Measurements from ENCODE around the gene PTPRA. TPM values are rescaled to one million over a fixed set of nuclear protein-coding genes. Genes with fewer than 3 reads are reported as not detected.

Gene PTPRA
- total and polyA plus RNA-seq, 9 of the 15 experiments (the other 6 are each of a cell fraction or from before 2014, with no cell fraction given), result 3.4 to 80.5 (median 28.0) TPM

- TF ChIP-seq PKNOX1 (IDR thresholded peaks at IDR 0.05) (peak; percentile 17; the same call in 1 of the 2 replicates), HDAC6 (IDR thresholded peaks at IDR 0.05; ENCODE audit: low read depth, low read length) (no peak), ETV1 (tag; conservative IDR thresholded peaks at IDR 0.05; ENCODE audit: low read depth) (peak; percentile 65; the same call in 1 of the 2 replicates), CREM (IDR thresholded peaks at IDR 0.05; ENCODE audit: low read depth) (peak; percentile 44; the same call in 1 of the 2 replicates), L3MBTL2 (IDR thresholded peaks at IDR 0.05) (peak; percentile 97), FOXP1 (CRISPR knock-in tag; IDR thresholded peaks at IDR 0.05) (no peak), ELF1 (tag; IDR thresholded peaks at IDR 0.05) (peak; percentile 98), HOXB6 (CRISPR knock-in tag; IDR thresholded peaks at IDR 0.05; ENCODE audit: borderline replicate concordance) (no peak)
- TF ChIP-seq, protein P1, sequence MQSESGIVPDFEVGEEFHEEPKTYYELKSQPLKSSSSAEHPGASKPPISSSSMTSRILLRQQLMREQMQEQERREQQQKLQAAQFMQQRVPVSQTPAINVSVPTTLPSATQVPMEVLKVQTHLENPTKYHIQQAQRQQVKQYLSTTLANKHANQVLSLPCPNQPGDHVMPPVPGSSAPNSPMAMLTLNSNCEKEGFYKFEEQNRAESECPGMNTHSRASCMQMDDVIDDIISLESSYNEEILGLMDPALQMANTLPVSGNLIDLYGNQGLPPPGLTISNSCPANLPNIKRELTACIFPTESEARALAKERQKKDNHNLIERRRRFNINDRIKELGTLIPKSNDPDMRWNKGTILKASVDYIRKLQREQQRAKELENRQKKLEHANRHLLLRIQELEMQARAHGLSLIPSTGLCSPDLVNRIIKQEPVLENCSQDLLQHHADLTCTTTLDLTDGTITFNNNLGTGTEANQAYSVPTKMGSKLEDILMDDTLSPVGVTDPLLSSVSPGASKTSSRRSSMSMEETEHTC (IDR thresholded peaks at IDR 0.05), result peak; percentile 72; the same call in 1 of the 2 replicates
- TF ChIP-seq, protein P2, sequence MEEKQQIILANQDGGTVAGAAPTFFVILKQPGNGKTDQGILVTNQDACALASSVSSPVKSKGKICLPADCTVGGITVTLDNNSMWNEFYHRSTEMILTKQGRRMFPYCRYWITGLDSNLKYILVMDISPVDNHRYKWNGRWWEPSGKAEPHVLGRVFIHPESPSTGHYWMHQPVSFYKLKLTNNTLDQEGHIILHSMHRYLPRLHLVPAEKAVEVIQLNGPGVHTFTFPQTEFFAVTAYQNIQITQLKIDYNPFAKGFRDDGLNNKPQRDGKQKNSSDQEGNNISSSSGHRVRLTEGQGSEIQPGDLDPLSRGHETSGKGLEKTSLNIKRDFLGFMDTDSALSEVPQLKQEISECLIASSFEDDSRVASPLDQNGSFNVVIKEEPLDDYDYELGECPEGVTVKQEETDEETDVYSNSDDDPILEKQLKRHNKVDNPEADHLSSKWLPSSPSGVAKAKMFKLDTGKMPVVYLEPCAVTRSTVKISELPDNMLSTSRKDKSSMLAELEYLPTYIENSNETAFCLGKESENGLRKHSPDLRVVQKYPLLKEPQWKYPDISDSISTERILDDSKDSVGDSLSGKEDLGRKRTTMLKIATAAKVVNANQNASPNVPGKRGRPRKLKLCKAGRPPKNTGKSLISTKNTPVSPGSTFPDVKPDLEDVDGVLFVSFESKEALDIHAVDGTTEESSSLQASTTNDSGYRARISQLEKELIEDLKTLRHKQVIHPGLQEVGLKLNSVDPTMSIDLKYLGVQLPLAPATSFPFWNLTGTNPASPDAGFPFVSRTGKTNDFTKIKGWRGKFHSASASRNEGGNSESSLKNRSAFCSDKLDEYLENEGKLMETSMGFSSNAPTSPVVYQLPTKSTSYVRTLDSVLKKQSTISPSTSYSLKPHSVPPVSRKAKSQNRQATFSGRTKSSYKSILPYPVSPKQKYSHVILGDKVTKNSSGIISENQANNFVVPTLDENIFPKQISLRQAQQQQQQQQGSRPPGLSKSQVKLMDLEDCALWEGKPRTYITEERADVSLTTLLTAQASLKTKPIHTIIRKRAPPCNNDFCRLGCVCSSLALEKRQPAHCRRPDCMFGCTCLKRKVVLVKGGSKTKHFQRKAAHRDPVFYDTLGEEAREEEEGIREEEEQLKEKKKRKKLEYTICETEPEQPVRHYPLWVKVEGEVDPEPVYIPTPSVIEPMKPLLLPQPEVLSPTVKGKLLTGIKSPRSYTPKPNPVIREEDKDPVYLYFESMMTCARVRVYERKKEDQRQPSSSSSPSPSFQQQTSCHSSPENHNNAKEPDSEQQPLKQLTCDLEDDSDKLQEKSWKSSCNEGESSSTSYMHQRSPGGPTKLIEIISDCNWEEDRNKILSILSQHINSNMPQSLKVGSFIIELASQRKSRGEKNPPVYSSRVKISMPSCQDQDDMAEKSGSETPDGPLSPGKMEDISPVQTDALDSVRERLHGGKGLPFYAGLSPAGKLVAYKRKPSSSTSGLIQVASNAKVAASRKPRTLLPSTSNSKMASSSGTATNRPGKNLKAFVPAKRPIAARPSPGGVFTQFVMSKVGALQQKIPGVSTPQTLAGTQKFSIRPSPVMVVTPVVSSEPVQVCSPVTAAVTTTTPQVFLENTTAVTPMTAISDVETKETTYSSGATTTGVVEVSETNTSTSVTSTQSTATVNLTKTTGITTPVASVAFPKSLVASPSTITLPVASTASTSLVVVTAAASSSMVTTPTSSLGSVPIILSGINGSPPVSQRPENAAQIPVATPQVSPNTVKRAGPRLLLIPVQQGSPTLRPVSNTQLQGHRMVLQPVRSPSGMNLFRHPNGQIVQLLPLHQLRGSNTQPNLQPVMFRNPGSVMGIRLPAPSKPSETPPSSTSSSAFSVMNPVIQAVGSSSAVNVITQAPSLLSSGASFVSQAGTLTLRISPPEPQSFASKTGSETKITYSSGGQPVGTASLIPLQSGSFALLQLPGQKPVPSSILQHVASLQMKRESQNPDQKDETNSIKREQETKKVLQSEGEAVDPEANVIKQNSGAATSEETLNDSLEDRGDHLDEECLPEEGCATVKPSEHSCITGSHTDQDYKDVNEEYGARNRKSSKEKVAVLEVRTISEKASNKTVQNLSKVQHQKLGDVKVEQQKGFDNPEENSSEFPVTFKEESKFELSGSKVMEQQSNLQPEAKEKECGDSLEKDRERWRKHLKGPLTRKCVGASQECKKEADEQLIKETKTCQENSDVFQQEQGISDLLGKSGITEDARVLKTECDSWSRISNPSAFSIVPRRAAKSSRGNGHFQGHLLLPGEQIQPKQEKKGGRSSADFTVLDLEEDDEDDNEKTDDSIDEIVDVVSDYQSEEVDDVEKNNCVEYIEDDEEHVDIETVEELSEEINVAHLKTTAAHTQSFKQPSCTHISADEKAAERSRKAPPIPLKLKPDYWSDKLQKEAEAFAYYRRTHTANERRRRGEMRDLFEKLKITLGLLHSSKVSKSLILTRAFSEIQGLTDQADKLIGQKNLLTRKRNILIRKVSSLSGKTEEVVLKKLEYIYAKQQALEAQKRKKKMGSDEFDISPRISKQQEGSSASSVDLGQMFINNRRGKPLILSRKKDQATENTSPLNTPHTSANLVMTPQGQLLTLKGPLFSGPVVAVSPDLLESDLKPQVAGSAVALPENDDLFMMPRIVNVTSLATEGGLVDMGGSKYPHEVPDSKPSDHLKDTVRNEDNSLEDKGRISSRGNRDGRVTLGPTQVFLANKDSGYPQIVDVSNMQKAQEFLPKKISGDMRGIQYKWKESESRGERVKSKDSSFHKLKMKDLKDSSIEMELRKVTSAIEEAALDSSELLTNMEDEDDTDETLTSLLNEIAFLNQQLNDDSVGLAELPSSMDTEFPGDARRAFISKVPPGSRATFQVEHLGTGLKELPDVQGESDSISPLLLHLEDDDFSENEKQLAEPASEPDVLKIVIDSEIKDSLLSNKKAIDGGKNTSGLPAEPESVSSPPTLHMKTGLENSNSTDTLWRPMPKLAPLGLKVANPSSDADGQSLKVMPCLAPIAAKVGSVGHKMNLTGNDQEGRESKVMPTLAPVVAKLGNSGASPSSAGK (IDR thresholded peaks at IDR 0.05), result peak; percentile 88
- TF ChIP-seq, protein P3, sequence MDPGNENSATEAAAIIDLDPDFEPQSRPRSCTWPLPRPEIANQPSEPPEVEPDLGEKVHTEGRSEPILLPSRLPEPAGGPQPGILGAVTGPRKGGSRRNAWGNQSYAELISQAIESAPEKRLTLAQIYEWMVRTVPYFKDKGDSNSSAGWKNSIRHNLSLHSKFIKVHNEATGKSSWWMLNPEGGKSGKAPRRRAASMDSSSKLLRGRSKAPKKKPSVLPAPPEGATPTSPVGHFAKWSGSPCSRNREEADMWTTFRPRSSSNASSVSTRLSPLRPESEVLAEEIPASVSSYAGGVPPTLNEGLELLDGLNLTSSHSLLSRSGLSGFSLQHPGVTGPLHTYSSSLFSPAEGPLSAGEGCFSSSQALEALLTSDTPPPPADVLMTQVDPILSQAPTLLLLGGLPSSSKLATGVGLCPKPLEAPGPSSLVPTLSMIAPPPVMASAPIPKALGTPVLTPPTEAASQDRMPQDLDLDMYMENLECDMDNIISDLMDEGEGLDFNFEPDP (CRISPR knock-in tag; IDR thresholded peaks at IDR 0.05), result no peak
Measured at GRCh38 chr20:2840138-2840966, 32.9 kb upstream of the PTPRA start, which contains the start of the genes PCED1A and VPS16 (continued).

All from K562 (cell line).